GM18507 (cell line): ENCODE measurements around the gene ARHGEF12.
A peak's percentile ranks its signal among the peaks of the same experiment; 100 is the strongest.

Experiments
- DNase-seq: peaks from one replicate; pipeline ENCODE4 v3.0.0; 2011; ENCODE audit warnings: low read depth; ENCODE audit not compliant: insufficient read length; ENCODE audit errors: extremely low spot score
- FAIRE-seq: peaks from 2 replicates; lab custom pipeline; 2011; peaks lifted over from hg19 to GRCh38; lab: Jason Lieb, UNC

The ARHGEF12 gene

GRCh38 chr11:120335908-120336640, at the start of gene ARHGEF12:
ARHGEF12 (plus strand) TSS chr11:120336413; CDS start chr11:120337244, 831 bp downstream.
- peak; percentile 48 for FAIRE-seq
- peak; percentile 88 for DNase-seq

DNA sequence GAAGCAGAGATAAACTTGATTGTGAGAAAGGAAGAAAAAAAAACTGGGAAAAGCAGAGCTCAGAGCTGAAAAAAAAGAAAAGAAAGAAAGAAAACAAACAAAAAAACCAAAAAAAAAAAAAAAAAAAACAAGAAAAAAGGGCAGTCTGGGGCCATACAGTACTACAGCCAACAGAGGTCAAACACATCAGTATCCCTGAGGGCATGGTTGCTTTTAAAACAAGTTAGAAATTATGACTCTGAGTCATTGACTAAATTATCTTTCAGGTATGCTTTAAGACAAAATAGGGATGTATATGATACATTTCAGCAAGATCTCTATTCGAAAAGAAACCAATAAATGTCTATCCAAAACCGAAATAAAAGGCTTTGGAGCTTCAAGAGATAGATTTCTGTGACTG, 48.2 kb upstream of the ARHGEF12 start:
- DNase-seq = no peak
- no peak for FAIRE-seq

DNA sequence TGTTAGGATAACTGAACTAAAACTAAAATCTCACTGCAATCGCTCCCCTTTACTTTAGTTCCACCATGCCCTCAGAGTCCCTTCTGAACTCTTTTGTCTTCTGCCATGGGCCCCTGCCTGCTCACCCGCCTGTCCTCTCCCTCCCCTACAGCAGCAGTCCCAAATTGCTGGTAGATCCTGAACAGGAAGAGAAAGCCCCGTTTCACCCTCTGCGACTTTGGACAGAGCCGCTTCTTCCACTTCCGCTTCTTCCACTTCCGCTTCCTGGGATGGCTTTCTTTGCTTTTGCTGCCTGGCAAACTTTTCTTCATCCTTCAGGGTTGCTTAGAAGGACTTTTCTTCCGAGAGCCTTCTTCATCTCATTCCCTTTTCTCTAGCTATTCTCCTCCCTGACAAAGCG, 46.8 kb upstream of the ARHGEF12 start:
- no peak for FAIRE-seq
- no peak for DNase-seq

- no peak for DNase-seq
Observed at GRCh38 chr11:120290956-120291355, 45.3 kb upstream of the ARHGEF12 start.

DNA sequence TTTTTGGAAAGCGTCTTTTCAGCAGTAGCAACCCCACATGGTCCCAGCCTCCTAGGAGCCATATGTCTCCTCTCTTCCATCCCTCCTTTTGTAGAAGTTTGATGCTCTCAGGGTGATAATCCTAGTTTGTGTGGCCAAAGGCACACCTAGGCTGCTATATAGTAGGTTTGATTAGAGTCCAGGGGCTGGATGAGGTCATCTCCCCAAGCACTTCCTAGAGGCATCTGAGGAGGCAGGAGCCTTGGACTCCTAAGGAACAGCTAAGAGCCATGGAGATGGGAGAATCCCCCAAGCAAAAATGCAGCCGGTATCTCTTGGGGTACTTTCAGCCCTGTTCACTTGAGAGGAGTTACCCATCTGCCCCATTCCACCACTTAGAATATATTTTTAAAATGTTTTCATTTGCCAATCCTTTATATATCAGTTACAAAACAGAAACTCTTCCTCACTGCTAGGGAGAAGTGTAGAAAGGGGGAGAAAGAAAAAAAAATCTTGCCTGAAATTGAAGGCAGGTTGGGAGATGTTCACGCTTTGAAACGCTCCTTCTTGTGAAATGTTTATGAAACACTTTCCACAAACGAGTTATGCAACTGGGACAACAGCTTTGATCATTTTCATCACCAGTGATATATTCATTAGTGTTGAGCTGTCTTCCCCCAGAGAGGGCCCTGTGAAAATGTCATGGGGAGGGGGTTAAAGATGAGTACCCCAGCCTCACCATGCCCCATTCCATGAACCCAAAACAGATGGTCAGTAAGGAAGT, 43.0 kb upstream of the ARHGEF12 start:
- FAIRE-seq = no peak
- DNase-seq = no peak

More at GRCh38 chr11:120290956-120291355, 45.3 kb upstream of the ARHGEF12 start:
- no peak for FAIRE-seq

GRCh38 chr11:120294096-120294495, 42.1 kb upstream of the ARHGEF12 start:
- FAIRE-seq (no peak), DNase-seq (no peak)

DNA sequence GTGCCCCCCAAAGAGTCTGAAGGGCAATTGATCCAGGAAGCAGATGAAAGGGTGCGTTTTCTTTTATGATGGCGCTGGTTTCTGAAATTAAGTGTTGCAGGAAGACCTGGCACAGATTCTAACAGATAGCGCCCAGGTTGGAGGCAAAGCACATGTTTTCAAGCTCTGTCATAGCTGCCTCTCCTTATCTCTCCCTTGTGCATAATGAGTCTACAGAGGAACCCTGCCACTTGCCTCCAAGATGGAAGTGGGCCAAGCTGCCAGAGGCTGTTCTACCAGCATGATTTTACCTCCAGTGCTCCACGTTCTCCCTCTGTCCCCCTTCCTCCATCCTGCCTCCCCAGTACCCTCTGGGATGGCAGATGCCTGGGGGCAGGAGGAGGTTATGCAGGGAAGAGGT, 41.1 kb upstream of the ARHGEF12 start:
- DNase-seq = no peak
- no peak for FAIRE-seq

- FAIRE-seq (no peak), DNase-seq (no peak)
Observed at GRCh38 chr11:120296554-120296953, 39.7 kb upstream of the ARHGEF12 start.

- FAIRE-seq = no peak
- DNase-seq = no peak
Observed at GRCh38 chr11:120298461-120298860, 37.8 kb upstream of the ARHGEF12 start.

GRCh38 chr11:120302001-120302805, 34.0 kb upstream of the ARHGEF12 start:
- no peak for DNase-seq
- no peak for FAIRE-seq

DNA sequence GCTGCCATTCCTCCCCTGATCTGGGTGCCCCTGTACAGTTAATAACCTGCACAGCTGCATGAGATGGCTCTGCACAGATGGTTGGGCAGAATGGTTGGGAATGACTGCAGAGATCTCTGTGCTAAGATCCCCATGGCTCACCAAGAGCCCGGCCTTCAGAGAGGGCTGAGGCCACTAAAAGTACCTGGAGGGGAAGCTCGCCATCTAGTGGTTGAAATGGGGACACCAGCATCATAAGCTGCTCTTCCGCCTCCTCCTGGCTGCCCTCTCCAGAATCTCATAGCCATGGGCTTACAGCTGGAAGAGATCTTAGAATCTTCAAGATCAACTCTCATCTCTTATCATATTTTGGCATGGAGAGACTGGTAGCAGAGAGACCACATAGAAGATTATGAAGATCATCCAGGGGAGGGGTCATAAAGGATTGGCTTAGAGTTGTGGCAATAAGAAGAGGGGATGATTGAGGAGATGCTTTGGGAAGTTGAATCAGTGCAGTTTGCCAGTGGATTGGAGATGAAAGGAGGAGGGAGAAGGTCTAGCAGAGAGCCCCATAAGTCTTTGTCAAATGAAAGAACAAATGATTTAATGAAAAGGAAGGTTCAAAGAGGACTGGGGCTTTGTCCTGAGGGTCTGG, 33.1 kb upstream of the ARHGEF12 start:
- DNase-seq (peak; percentile 47), FAIRE-seq (peak; percentile 86)

GRCh38 chr11:120304526-120304925, 31.7 kb upstream of the ARHGEF12 start:
- no peak for FAIRE-seq
- no peak for DNase-seq

DNA sequence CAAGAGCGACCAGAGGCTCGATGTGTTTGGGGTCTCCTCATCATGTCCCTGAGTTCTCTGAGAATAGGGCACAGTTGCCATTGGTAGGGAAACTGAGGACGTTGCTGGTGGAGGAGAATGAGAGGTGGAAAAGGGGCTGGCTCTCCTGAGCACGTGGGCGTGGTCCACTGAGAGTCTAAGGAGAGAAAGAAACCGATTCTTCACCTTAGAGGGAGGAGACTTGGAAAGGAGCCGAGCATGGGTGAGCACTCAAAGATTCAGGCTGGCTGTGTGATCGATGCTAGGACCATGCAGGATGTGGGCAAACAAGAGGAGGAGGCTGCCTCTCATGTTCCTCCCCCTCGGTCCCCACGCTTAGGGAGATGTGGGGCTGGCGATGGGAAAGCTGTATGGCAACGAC, 30.9 kb upstream of the ARHGEF12 start:
- FAIRE-seq (no peak), DNase-seq (no peak)

DNA sequence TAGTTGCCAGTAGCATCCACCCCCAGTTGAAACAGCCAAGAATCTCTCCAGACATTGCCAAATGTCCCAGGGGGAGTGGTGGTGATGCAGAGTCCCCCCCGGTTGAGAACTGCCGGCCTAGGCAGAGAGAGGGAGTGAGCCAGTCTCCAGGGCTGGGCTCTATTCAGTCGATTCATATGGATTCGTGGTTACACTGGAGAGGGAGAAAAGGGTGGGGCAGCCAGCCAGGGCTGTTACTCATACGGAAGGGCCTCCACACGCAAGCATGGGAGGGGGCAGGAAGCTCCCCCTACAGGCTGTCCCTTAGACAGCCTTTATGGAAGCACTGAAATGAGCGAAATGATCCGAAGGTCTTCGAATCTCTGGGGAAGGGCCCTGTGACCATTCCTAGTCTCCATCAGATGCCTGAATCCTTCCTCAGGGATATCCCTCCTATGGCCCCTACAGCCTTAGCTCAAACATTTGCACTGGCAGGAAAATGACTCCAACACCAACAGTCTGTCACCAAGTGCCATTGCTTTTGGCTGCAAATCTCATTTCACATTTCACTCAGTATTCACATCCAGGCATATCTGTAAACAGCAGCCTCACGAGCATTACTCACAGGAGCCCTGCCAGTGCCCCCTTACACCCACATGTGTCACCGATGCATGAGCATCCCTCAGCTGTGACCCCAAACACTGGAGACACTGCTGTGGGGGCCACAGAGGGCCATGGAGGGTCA, 29.5 kb upstream of the ARHGEF12 start:
- no peak for FAIRE-seq
- DNase-seq = no peak

GRCh38 chr11:120307476-120307875, 28.7 kb upstream of the ARHGEF12 start:
- DNase-seq = no peak
- no peak for FAIRE-seq

DNA sequence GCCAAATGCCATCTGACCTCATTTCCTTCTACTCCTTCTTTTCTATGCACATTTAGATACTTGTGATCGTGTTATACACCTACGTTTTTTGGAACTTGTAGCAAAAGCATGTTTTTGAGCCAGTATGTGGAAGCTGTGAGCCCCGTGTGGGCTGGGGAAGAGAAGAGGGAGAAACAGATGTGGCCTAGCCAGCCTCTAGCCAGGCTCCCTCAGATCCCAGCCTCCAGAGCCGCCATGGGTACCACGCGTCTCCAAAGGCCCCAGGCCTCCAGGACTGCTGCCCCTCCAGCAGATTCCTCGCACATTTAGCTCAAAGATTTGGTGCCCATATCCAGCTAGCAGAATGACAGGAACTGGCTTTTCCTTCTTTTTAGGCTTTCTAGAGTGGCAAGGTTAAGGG, 28.1 kb upstream of the ARHGEF12 start:
- DNase-seq (no peak), FAIRE-seq (no peak)

DNA sequence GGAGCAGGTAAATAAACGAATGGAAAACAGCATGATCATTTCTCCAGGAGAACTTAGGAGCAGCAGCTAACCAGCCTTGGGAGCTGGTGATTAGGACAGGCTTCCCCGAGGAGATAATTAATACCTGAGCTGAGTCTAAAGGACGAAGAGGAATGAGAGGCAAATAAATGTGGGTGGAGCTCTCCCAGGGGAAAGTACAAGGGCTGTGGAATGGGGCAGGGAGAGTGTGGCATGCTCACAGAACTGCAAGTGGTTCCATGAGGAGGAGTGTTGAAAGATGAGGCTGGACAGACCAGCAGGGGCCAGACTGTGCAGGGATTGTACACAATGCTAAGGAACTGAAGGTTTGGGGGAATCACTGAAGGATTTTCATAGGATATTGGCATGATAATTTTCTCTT, 25.3 kb upstream of the ARHGEF12 start:
- DNase-seq (no peak), FAIRE-seq (no peak)

DNA sequence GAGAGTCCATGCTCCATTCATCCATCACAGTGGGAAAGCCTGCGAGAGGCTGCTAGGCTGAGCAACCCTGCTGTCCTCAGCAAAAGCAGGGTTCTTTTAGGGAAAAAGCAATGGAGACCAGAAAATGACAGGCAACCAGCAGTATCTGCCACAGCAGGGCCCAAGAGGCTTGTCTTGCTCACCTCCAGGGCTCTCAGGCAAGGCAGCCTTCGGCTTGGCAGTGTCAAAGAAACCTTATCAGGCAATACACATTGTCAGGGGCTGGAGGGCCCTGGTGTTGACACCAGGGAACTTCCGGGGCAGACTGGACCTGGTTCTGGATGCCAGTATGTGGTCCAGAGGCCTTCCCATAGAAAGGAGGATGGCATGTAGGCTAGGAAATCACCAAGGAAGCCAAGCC, 21.4 kb upstream of the ARHGEF12 start:
- FAIRE-seq (no peak), DNase-seq (no peak)
